ENCODE data around the gene UTP20.
"Not testable (repeated sequence)": the region's sequence is repeated elsewhere in the genome, so short reads cannot be mapped to it uniquely, and the experiment has no call there.

Gene UTP20

GRCh38 chr12:101327546-101327945, 47.6 kb downstream of the UTP20 start:
- no peak for DNase-seq

- no peak for DNase-seq
Observed at GRCh38 chr12:101328917-101329316, 49.0 kb downstream of the UTP20 start.

- DNase-seq = no peak
Observed at GRCh38 chr12:101330631-101331030, 50.7 kb downstream of the UTP20 start.

- DNase-seq = no peak
Observed at GRCh38 chr12:101336437-101336836, 56.5 kb downstream of the UTP20 start.

- no peak for DNase-seq
Observed at GRCh38 chr12:101338087-101338486, 58.2 kb downstream of the UTP20 start.

- DNase-seq = no peak
Observed at GRCh38 chr12:101343893-101344292, 64.0 kb downstream of the UTP20 start.

GRCh38 chr12:101351682-101352081, 71.8 kb downstream of the UTP20 start:
- no peak for DNase-seq

GRCh38 chr12:101356794-101357193, 76.9 kb downstream of the UTP20 start:
- no peak for DNase-seq

- DNase-seq = no peak
Observed at GRCh38 chr12:101361455-101361854, 81.5 kb downstream of the UTP20 start.

GRCh38 chr12:101368016-101368415, 88.1 kb downstream of the UTP20 start:
- no peak for DNase-seq

GRCh38 chr12:101372431-101372830, 92.5 kb downstream of the UTP20 start:
- DNase-seq = no peak

GRCh38 chr12:101375573-101375972, 95.7 kb downstream of the UTP20 start:
- no peak for DNase-seq

- DNase-seq = no peak
Observed at GRCh38 chr12:101379149-101379548, 99.2 kb downstream of the UTP20 start.

- DNase-seq = not testable (repeated sequence)
Observed at GRCh38 chr12:101391181-101391580, 111.3 kb downstream of the UTP20 start.

GRCh38 chr12:101407049-101407435, 127.1 kb downstream of the UTP20 start:
- peak; percentile 51 for DNase-seq

GRCh38 chr12:101407436-101408345, 127.8 kb downstream of the UTP20 start, which contains the start of gene ARL1:
ARL1 (minus strand) TSS chr12:101407772; CDS start chr12:101407645, 127 bp downstream.
- peak; percentile 74 for DNase-seq

GRCh38 chr12:101410169-101410568, 130.3 kb downstream of the UTP20 start:
- DNase-seq = not testable (repeated sequence)

GRCh38 chr12:101414533-101415119, 134.7 kb downstream of the UTP20 start:
- DNase-seq = peak; percentile 50

GRCh38 chr12:101415228-101415627, 135.3 kb downstream of the UTP20 start:
- no peak for DNase-seq

- DNase-seq = not testable (repeated sequence)
Observed at GRCh38 chr12:101422066-101422465, 142.2 kb downstream of the UTP20 start.

- no peak for DNase-seq
Observed at GRCh38 chr12:101424620-101425019, 144.7 kb downstream of the UTP20 start.

GRCh38 chr12:101430456-101430855, 150.6 kb downstream of the UTP20 start:
- no peak for DNase-seq

GRCh38 chr12:101436136-101436535, 156.2 kb downstream of the UTP20 start:
- no peak for DNase-seq

Measured in NCI-H526 treated with DMSO at 0.1 percent for 48 hours (cell line).